WERI-Rb-1 (cell line): ENCODE data around the gene OR56A5.
"Not testable (repeated sequence)": the region's sequence is repeated elsewhere in the genome, so short reads cannot be mapped to it uniquely, and the experiment has no call there.

Experiments
- DNase-seq: peaks from one replicate; pipeline ENCODE4 v3.0.0-alpha.2; 2020
- H3K27ac ChIP-seq: fragments of 250-450 bp; sonication (Bioruptor Pico); 2 replicates; pipeline ENCODE4 v1.5.1; 2020; ENCODE audit warnings: mild to moderate bottlenecking, moderate library complexity
- H3K27me3 ChIP-seq: fragments of 250-450 bp; sonication (Bioruptor Pico); 2 replicates; pipeline ENCODE4 v1.5.1; 2021; ENCODE audit warnings: mild to moderate bottlenecking, low read depth, moderate library complexity; ENCODE audit not compliant: insufficient read depth, severe bottlenecking
- H3K36me3 ChIP-seq: fragments of 250-450 bp; sonication (Bioruptor Pico); 2 replicates; pipeline ENCODE4 v1.5.1; 2020; ENCODE audit warnings: mild to moderate bottlenecking, moderate library complexity
- H3K4me3 ChIP-seq: 2 replicates; pipeline ENCODE4 v1.5.1; 2011; ENCODE audit warnings: low read depth, mild to moderate bottlenecking, control low read depth, low read length
- H3K9me3 ChIP-seq: fragments of 250-450 bp; sonication (Bioruptor Pico); 2 replicates; pipeline ENCODE4 v1.5.1; 2021; ENCODE audit warnings: mild to moderate bottlenecking, moderate library complexity; ENCODE audit not compliant: severe bottlenecking
- CTCF ChIP-seq: IDR thresholded peaks from 2 replicates; pipeline ENCODE4 v1.5.1; 2011; ENCODE audit warnings: low read depth, mild to moderate bottlenecking, control low read depth, inconsistent platforms, low read length

OR56A5 gene

GRCh38 chr11:5983443-5983842, 15.1 kb upstream of the OR56A5 start:
- DNase-seq, result no peak
- Histone ChIP-seq H3K27ac (no peak overlapping the region), H3K4me3 (no peak overlapping the region), H3K36me3 (no peaks in the 10 kb centered on the region), H3K27me3 (peaks cover 52% of the 10 kb centered on the region), H3K9me3 (no peaks in the 10 kb centered on the region)
- TF ChIP-seq CTCF, result no peak

- H3K9me3 ChIP-seq, result no peaks in the 10 kb centered on the region
- DNase-seq, result no peak
- TF ChIP-seq CTCF, result no peak
- H3K27ac ChIP-seq, result no peak overlapping the region
- H3K4me3 ChIP-seq, result no peak overlapping the region
- peaks cover 45% of the 10 kb centered on the region for H3K27me3 ChIP-seq
- H3K36me3 ChIP-seq, result no peaks in the 10 kb centered on the region
Observed at GRCh38 chr11:5973530-5973929, 5.2 kb upstream of the OR56A5 start.

- H3K27me3 ChIP-seq, result peaks cover 38% of the 10 kb centered on the region
- H3K4me3 ChIP-seq, result no peak overlapping the region
- TF ChIP-seq CTCF, result no peak
- H3K9me3 ChIP-seq, result no peaks in the 10 kb centered on the region
- no peak for DNase-seq
- no peak overlapping the region for H3K27ac ChIP-seq
- H3K36me3 ChIP-seq, result no peaks in the 10 kb centered on the region
Observed at GRCh38 chr11:5967708-5968107, 586 bp downstream of the OR56A5 start.

- H3K9me3 ChIP-seq, result no peaks in the 10 kb centered on the region
- H3K27me3 ChIP-seq, result peaks cover 33% of the 10 kb centered on the region
- DNase-seq, result no peak
- TF ChIP-seq CTCF, result no peak
- no peaks in the 10 kb centered on the region for H3K36me3 ChIP-seq
- H3K27ac ChIP-seq, result no peak overlapping the region
- no peak overlapping the region for H3K4me3 ChIP-seq
Observed at GRCh38 chr11:5966958-5967357, 1.3 kb downstream of the OR56A5 start.

- not testable (repeated sequence) for H3K36me3 ChIP-seq, H3K4me3 ChIP-seq, H3K27ac ChIP-seq, DNase-seq
- Histone ChIP-seq H3K27me3 (peaks cover 42% of the 10 kb centered on the region), H3K9me3 (peaks cover 13% of the 10 kb centered on the region)
Observed at GRCh38 chr11:5960704-5961320, 7.5 kb downstream of the OR56A5 start.

GRCh38 chr11:5955586-5955985, 12.7 kb downstream of the OR56A5 start:
- Histone ChIP-seq H3K36me3 (no peaks in the 10 kb centered on the region), H3K27ac (no peak overlapping the region), H3K4me3 (no peak overlapping the region), H3K27me3 (peaks cover 45% of the 10 kb centered on the region), H3K9me3 (peaks cover 7% of the 10 kb centered on the region)
- TF ChIP-seq CTCF, result no peak
- no peak for DNase-seq
